Endothelial cell of hepatic sinusoid (primary cell): ENCODE results near the gene AGO4.
"Not testable (repeated sequence)": the region's sequence is repeated elsewhere in the genome, so short reads cannot be mapped to it uniquely, and the experiment has no call there.

ENCODE experiments used
- in situ Hi-C: cut with HindIII; loops from 2 replicates; pipeline ENCODE4 v1.10.0; 2017; ENCODE audit warnings: low sequenced_read_pairs

AGO4 gene

GRCh38 chr1:35863136-35863535 lies 55.3 kb downstream of the AGO4 start:
- in situ Hi-C loops = no loop called here

- in situ Hi-C loops = no loop called here
Measured at GRCh38 chr1:35863881-35864625, 56.2 kb downstream of the AGO4 start.

GRCh38 chr1:35864813-35865212 lies 57.0 kb downstream of the AGO4 start:
- in situ Hi-C loops = no loop called here

- in situ Hi-C loops = no loop called here
Measured at GRCh38 chr1:35866991-35867390, 59.2 kb downstream of the AGO4 start.

DNA sequence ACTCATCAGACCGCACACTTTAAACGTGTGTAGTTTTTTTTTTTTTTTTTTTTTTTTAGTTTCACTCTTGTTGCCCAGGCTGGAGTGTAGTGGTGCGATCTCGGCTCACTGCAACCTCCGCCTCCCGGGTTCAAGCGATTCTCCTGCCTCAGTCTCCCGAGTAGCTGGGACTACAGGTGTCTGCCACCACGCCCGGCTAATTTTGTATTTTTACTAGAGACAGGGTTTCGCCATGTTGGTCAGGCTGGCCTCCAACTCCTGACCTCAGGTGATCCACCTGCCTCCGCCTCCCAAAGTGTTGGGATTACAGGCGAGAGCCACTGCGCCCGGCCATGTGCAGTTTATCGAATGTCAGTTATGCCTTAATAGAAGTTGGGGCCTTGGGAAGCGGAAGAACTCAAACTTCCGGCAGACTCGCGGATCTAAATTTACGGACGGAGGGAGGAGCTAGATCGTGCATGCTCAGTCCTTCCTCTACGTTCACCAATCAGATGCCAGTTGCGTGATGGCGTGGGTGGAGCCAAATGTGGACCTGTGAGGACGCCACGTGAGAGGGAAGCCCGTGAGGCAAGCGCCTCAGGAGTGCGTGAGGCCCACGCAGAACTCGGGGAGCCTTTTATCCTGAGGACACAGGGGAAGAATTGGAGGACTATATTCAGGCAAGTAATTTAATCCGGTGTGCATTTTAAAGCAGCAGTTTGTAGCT lies 61.6 kb downstream of the AGO4 start:
- in situ Hi-C loops = not testable (repeated sequence)

DNA sequence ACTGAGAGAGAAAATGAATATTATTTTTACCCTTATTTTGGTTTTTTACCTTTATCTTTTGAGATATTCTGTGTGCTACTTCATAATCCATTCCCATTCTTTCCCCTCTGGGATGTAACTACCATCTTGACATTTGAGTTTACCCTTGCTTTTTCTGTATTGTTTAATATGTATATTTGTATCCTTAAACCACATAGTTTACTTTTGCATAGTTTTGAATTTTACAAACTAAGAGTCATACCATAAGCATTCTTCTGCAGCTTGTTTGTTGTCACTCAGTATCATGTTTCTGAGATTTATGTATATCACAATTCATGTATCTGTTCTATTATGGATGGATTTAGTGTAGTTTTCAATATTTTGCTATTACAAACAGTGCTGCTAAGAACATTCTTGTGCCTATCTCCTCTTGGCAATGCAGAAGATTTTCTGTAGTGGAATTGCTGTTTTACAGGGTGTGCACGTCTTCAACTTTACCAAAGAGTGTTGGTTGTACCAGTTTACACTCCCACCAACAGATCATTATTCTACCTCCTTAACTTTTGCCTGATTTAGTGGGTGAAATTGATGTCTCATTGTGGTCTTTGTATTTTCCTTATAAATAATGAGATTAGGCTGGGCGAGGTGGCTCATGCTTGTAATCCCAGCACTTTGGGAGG lies 63.0 kb downstream of the AGO4 start:
- in situ Hi-C loops = no loop called here

DNA sequence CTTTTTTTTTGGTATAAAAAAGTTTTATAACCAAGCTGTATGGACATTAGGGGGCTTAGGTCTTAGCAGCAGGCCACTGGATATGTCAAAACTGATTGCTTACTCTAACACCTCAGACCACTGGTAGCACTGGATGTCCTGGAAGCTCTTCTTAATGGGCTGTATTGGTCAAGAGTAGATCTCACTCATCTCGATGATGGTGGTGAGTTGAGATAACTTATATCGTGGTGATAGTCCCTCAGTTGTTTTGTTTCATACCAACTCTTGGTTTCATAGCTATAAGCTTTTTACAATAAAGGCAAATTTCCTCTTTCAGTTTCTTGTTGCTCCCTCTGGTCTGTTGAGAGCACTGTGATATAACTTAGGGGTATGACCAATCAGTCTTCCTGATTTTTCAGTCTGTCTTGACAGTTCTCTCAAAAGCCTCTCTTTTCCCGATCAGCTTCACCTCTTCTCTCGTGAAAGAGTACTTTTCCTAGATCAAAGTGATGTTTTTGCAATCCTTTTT lies 65.5 kb downstream of the AGO4 start:
- in situ Hi-C loops = no loop called here

DNA sequence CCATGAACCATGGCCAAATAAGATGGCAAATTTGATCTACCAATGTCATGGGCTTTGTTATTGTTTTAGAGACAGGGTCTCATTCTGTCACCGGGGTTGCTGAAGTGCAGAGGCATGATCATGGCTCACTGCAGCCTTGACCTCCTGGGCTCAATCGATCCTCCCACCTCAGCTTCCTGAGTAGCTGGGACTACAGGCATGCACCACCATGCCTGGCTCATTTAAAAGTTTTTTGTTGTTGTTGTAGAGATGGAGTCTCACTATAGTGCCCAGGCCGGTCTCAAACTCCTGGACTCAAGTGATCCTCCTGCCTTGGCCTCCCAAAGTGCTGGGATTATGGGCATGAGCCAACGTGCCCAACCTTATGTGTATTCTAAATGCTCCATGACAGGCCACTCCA lies 66.3 kb downstream of the AGO4 start:
- in situ Hi-C loops = not testable (repeated sequence)

- in situ Hi-C loops = no loop called here
Measured at GRCh38 chr1:35876988-35877387, 69.2 kb downstream of the AGO4 start.

GRCh38 chr1:35881850-35882273 lies 74.0 kb downstream of the AGO4 start:
- in situ Hi-C loops = no loop called here

- in situ Hi-C loops = no loop called here
Measured at GRCh38 chr1:35882586-35882944, 74.7 kb downstream of the AGO4 start.

DNA sequence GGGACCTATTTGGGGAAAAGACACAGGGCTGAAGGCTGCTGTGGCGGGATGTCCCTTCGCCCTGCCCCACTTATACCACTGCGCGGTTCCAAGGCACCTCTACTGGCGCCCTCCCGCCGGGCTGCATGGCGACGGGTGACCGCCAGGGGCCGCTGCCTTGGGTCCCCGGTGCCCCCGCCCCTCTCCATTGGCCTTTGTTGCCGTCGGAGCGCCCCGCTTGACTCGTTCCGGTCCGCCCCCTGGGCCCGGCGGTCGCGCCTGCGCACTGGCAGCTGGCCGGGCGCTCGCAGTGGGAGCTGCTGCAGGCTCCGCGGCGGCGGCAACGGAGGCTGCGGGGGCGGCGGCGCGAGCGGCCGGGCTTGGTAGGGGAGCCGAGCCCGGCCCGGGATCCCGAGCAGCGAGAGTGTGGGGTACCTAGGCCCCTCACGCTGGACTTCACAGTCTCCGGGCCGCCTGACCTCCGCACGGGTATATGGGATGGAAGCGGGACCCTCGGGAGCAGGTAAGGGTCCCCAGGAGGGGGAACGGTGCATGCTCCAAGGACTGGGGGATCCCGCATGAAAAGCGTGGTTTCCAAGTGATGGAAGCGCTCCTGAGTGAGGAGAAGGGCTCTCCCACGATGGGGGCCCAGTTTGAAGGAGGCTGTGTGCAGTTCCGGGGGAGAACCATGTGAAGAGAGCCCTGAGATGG lies 75.3 kb downstream of the AGO4 start, which contains the start of gene AGO1:
AGO1 (plus strand) TSS at position 265 of the 690 bp plus-strand sequence; CDS start at position 478, 213 bp downstream.
- in situ Hi-C loops = no loop called here

DNA sequence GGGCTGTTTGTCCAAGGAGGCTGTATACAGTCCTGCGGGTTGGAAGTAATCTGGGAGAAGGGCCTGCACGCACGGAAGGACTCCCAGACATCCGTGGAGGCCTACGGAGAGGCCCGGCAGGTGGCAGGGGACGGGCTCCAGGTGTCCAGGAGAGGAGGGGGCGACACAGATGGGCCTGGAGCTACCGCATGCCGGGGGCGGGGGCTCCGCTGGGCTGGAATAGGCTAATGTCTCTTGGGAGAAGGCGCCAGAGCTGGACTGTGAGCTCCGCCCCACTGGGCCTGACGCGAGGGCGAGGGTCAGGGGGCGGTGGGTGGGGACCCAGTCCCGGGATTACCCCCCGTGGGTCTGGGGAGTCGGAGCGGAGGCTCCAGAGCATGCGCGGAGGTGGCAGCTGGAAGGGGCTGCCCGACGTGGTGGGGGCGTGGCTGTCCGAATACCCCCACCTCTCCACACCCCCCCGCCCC lies 75.9 kb downstream of the AGO4 start:
- in situ Hi-C loops = no loop called here

DNA sequence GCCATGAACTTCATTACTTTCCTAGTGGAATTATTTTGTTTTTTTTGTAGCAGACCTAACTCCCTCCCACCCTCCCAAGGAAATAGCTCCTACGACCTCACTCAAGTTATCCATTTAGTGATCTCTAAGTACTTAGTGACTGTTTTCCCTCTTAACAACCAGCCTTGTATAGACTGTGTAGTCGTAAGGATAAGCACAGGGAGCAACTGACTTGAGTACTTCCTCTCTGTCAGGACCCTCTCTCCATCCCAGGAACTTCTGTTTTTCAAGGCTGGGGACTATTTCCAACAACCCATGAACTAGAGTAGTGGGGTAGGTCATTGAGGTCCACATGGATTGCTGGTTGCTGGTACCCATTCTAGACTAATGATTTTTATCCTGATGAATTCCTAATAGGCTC lies 77.1 kb downstream of the AGO4 start:
- in situ Hi-C loops = loop anchor here (5.0 kb wide), 1 partner anchor 37 kb away; no protein-coding TSS in a partner anchor

DNA sequence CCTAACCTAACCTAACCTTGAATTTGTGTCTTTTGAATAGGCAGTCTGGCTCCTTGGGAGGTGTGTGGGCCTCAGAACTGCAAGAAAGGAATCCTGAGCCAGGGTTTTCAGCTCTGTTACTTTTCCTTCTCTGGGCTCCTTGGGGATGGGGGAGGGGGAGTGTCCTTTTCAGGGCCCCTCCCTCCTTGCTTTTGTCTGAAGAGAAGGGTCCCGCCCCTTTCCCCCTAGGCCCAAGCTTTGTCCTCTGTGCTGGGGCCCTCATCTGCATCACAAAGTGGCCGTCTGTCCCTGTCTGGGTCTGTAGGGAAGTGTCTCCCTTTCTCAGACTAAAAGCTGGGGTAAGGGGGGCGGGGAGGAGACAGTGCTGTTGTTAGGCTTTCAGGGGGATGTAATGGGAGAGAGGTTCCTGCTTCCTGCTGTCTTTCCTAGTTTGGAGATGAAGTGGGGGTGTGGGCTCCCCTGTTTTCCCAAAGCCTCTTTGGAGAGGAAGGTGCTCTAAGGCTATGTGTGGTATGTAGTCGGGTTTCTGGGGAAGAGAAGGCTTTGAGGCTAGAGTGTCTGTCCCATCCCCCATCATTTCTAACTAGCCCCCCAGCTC lies 78.2 kb downstream of the AGO4 start:
- in situ Hi-C loops = loop anchor here (5.0 kb wide), 1 partner anchor 36 kb away; no protein-coding TSS in a partner anchor

DNA sequence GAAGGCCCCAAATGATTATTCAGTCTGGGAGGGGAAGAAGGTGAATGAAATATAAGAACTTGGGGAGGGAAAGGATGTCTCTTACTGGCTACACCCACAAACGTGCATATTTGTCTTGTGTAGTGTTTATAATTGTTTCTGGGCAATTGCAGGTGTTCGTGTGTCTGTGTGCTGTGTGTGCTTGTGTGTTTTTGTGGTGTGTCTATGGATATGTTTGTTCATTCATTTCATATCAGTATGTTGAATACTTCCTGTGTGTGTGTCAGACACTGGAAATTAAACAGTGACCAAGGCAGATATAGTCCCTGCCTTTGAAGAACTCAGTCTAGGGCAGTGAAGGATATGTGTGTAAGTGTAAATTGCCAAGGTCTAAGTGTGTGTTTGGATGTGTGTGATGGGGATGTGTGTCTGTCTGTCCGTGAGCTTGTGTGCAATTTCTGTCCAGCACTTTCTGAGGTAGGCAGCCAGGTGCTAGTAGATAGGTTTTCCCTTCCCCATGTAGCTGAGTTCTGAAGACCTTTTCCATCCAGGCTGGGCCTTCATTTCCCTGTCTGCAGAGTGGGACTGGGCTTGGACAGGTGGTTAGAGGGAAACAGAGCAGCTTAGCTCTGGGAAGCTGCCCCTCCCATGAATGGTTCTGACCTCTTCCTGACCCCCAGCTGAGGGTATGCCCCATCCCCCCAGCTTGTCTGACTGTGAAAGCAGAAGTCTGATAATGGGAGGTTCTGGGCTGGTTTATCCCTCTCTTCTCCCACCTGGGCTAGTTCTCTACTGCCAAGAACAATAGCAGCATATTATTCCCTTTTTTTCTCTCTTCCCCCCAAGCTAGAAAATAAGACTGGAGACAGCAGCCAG lies 79.0 kb downstream of the AGO4 start:
- in situ Hi-C loops = loop anchor here (5.0 kb wide), 1 partner anchor 35 kb away; no protein-coding TSS in a partner anchor

DNA sequence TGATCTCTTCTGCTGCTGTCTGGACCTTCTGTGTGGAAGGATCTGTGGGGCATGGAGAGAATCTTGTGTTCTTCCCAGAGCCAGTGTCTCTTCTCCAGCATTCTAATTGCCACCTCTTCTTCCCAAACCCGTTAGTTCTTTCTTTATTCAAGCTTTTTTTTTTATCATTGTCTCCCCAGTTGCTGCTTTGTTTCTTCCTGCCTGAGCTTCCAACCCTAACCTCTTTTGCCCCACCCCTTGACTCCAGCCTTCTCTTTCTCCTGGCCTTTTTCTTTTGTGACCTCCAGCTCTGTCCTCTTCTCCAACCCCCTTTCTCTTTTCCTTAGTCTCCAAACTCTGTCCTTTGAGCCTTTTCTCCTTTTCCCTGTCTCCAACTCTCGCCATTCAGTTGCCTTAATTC lies 79.7 kb downstream of the AGO4 start:
- in situ Hi-C loops = loop anchor here (5.0 kb wide), 1 partner anchor 35 kb away; no protein-coding TSS in a partner anchor

DNA sequence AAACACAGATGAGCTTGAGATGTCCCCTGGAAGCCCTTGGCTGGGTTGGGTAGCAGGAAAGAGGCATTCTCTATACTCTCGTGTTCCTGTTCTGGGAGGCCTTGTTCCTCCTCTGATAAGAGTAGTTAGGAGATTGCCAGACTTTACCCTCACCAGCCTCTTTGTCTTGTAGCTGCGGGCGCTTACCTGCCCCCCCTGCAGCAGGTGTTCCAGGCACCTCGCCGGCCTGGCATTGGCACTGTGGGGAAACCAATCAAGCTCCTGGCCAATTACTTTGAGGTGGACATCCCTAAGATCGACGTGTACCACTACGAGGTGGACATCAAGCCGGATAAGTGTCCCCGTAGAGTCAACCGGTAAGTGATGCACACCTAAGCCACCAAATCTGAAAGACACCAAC lies 80.4 kb downstream of the AGO4 start:
- in situ Hi-C loops = loop anchor here (5.0 kb wide), 1 partner anchor 34 kb away; no protein-coding TSS in a partner anchor

DNA sequence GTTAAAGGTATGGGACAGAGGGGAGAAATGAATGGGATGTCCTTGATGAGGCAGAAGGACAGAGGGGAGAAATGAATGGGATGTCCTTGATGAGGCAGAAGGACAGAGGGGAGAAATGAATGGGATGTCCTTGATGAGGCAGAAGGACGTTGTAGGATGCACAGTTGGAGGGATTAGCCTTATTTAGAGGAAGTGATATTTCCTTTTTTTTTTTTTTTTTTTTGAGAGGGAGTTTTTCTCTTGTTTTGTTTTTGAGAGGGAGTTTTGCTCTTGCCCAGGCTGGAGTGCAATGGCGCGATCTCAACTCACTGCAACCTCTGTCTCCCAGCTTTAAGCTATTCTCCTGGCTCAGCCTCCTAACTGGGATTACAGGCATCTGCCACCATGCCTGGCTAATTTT lies 81.2 kb downstream of the AGO4 start:
- in situ Hi-C loops = loop anchor here (5.0 kb wide), 1 partner anchor 33 kb away; no protein-coding TSS in a partner anchor
